Astrocyte of the spinal cord (primary cell): ENCODE data around the gene PLXNA3.

ENCODE experiments used
- DNase-seq: peaks from one replicate; pipeline ENCODE4 v3.0.0; 2011; ENCODE audit warnings: low read depth, low spot score
- H3K4me3 ChIP-seq: 2 replicates; pipeline ENCODE4 v1.5.1; 2011; ENCODE audit warnings: low read depth, mild to moderate bottlenecking, low read length, moderate library complexity
- CTCF ChIP-seq: IDR thresholded peaks from 2 replicates; pipeline ENCODE4 v1.5.1; 2012; ENCODE audit warnings: low read depth, mild to moderate bottlenecking, low read length, inconsistent platforms
- in situ Hi-C: cut with HindIII; loops from 2 replicates; pipeline ENCODE4 v1.10.0; 2017; ENCODE audit warnings: low sequenced_read_pairs

Gene PLXNA3

GRCh38 chrX:154515090-154515965, 57.2 kb downstream of the PLXNA3 start:
- in situ Hi-C loops = no loop called here
- TF ChIP-seq CTCF = no peak
- peak overlapping the region; percentile 63 for H3K4me3 ChIP-seq
- DNase-seq = no peak

- peak within 1 kb of the TSS; percentile 63 for H3K4me3 ChIP-seq
- in situ Hi-C loops = no loop called here
- TF ChIP-seq CTCF = no peak
- peak; percentile 87 for DNase-seq
These were observed 58.0 kb downstream of the PLXNA3 start, which contains the start of gene FAM3A for GRCh38 chrX:154515966-154516655. Gene FAM3A (minus strand): TSS chrX:154516232. CDS start chrX:154515772, 460 bp downstream.

- in situ Hi-C loops = no loop called here
- no peak for TF ChIP-seq CTCF
- peak; percentile 47 for DNase-seq
- H3K4me3 ChIP-seq = peak overlapping the region; percentile 39
These were observed 58.6 kb downstream of the PLXNA3 start for GRCh38 chrX:154516656-154517100.

- H3K4me3 ChIP-seq = no peak overlapping the region
- no peak for DNase-seq
- no peak for TF ChIP-seq CTCF
- in situ Hi-C loops = no loop called here
These were observed 59.2 kb downstream of the PLXNA3 start for GRCh38 chrX:154517101-154517781.

GRCh38 chrX:154519389-154519788, 61.3 kb downstream of the PLXNA3 start:
- H3K4me3 ChIP-seq = no peak overlapping the region
- DNase-seq = no peak
- in situ Hi-C loops = no loop called here
- TF ChIP-seq CTCF = no peak
